OCI-LY3 (cell line): ENCODE results near the gene GFER.
"Not testable (repeated sequence)": the region's sequence is repeated elsewhere in the genome, so short reads cannot be mapped to it uniquely, and the experiment has no call there.

ENCODE experiments used
- H2AFZ ChIP-seq: fragments of 200-600, 300-600 bp; shearing (Covaris generic); 2 replicates; pipeline ENCODE4 v1.6.0; 2014; ENCODE audit warnings: antibody characterized with exemption, low read depth, low read length
- H3K27ac ChIP-seq: fragments of 200-600, 300-600 bp; sonication (generic); 2 replicates; pipeline ENCODE4 v1.5.1; 2014; ENCODE audit warnings: mild to moderate bottlenecking, low read length, moderate library complexity, mixed read lengths
- H3K27me3 ChIP-seq: fragments of 200-600, 300-600 bp; sonication (generic); 2 replicates; pipeline ENCODE4 v1.6.1; 2014; ENCODE audit warnings: low read depth, low read length, mixed read lengths
- H3K36me3 ChIP-seq: fragments of 200-600, 300-600 bp; sonication (generic); replicated peaks from 2 replicates; pipeline ENCODE3; 2014; ENCODE audit warnings: low read depth, low read length, mixed read lengths
- H3K4me1 ChIP-seq: fragments of 300-600, 200-600 bp; sonication (generic); 2 replicates; pipeline ENCODE4 v1.6.1; 2014; ENCODE audit warnings: low read length, mixed read lengths
- H3K4me2 ChIP-seq: fragments of 200-600, 300-600 bp; sonication (generic); 2 replicates; pipeline ENCODE4 v1.6.1; 2014; ENCODE audit warnings: low read length, mixed read lengths
- H3K4me3 ChIP-seq: fragments of 300-600, 200-600 bp; sonication (generic); 2 replicates; pipeline ENCODE4 v1.5.1; 2014; ENCODE audit warnings: antibody characterized with exemption, mild to moderate bottlenecking, low read length, moderate library complexity
- H3K79me2 ChIP-seq: fragments of 300-600, 200-600 bp; shearing (Covaris generic); 2 replicates; pipeline ENCODE4 v1.6.1; 2014; ENCODE audit warnings: mild to moderate bottlenecking, low read length, mixed read lengths
- H3K9ac ChIP-seq: fragments of 300-600, 200-600 bp; shearing (Covaris generic); 2 replicates; pipeline ENCODE4 v1.6.0; 2014; ENCODE audit warnings: mild to moderate bottlenecking, low read length, moderate library complexity
- H3K9me3 ChIP-seq: fragments of 200-600, 300-600 bp; shearing (Covaris generic); 2 replicates; pipeline ENCODE4 v1.6.1; 2014; ENCODE audit warnings: low read length, mixed read lengths; ENCODE audit not compliant: insufficient read depth
- H4K20me1 ChIP-seq: fragments of 200-600, 300-600 bp; sonication (generic); 2 replicates; pipeline ENCODE4 v1.6.1; 2016; ENCODE audit warnings: low read length, mixed read lengths; ENCODE audit not compliant: insufficient read depth
- CTCF ChIP-seq: fragments of 200-600, 300-600 bp; sonication (generic); IDR thresholded peaks from 2 replicates; pipeline ENCODE4 v1.5.1; 2014; ENCODE audit warnings: antibody characterized with exemption, low read length, low read depth
- EZH2phosphoT487 ChIP-seq: fragments of 200-600 bp; shearing (Covaris generic); IDR thresholded peaks from 2 replicates; pipeline ENCODE4 v1.6.1; 2018; ENCODE audit warnings: antibody characterized with exemption, mixed run types, low read depth

GFER gene

GRCh38 chr16:2009791-2010510 lies 26.0 kb downstream of the GFER start, which contains the start of gene ZNF598:
Gene ZNF598 (minus strand): TSS chr16:2009821.
- Histone ChIP-seq H3K4me2 (peak within 1 kb of the TSS; percentile 99), H3K36me3 (peaks cover 12% of the 10 kb centered on the region), H4K20me1 (peaks cover 41% of the 10 kb centered on the region), H3K4me1 (peaks cover 21% of the 10 kb centered on the region), H3K9ac (peak within 1 kb of the TSS; percentile 96), H2AFZ (peak within 1 kb of the TSS; percentile 58; the same call in 1 of the 2 replicates), H3K27ac (peak within 1 kb of the TSS; percentile 68), H3K9me3 (no peaks in the 10 kb centered on the region), H3K4me3 (peak within 1 kb of the TSS; percentile 95), H3K79me2 (peaks cover 57% of the 10 kb centered on the region), H3K27me3 (no peaks in the 10 kb centered on the region)
- TF ChIP-seq CTCF (no peak), EZH2phosphoT487 (no peak)

- H3K4me2 ChIP-seq, H3K4me3 ChIP-seq, H3K9ac ChIP-seq, H2AFZ ChIP-seq, H3K27me3 ChIP-seq, H3K27ac ChIP-seq, H3K9me3 ChIP-seq: not testable (repeated sequence)
- H4K20me1 ChIP-seq = peaks cover 23% of the 10 kb centered on the region
- peaks cover 40% of the 10 kb centered on the region for H3K79me2 ChIP-seq
- H3K4me1 ChIP-seq = peaks cover 21% of the 10 kb centered on the region
- H3K36me3 ChIP-seq = peaks cover 12% of the 10 kb centered on the region
These were observed 27.7 kb downstream of the GFER start for GRCh38 chr16:2011726-2012125.

GRCh38 chr16:2013527-2013926 lies 29.5 kb downstream of the GFER start:
- H3K27me3 ChIP-seq = no peaks in the 10 kb centered on the region
- no peaks in the 10 kb centered on the region for H3K9me3 ChIP-seq
- peaks cover 5% of the 10 kb centered on the region for H4K20me1 ChIP-seq
- peaks cover 8% of the 10 kb centered on the region for H3K4me1 ChIP-seq
- H3K27ac ChIP-seq = no peak overlapping the region
- no peak overlapping the region for H3K9ac ChIP-seq
- TF ChIP-seq CTCF (no peak), EZH2phosphoT487 (no peak)
- H2AFZ ChIP-seq = no peak overlapping the region
- no peak overlapping the region for H3K4me2 ChIP-seq
- peaks cover 22% of the 10 kb centered on the region for H3K79me2 ChIP-seq
- H3K36me3 ChIP-seq = no peaks in the 10 kb centered on the region
- no peak overlapping the region for H3K4me3 ChIP-seq

- H3K4me1 ChIP-seq = peaks cover 6% of the 10 kb centered on the region
- H4K20me1 ChIP-seq = no peaks in the 10 kb centered on the region
- no peaks in the 10 kb centered on the region for H3K36me3 ChIP-seq
- H3K79me2 ChIP-seq = peaks cover 5% of the 10 kb centered on the region
- H3K4me2 ChIP-seq = no peak overlapping the region
- H3K27ac ChIP-seq = no peak overlapping the region
- no peak overlapping the region for H2AFZ ChIP-seq
- H3K9ac ChIP-seq = no peak overlapping the region
- no peaks in the 10 kb centered on the region for H3K9me3 ChIP-seq
- H3K4me3 ChIP-seq = no peak overlapping the region
- TF ChIP-seq CTCF (no peak), EZH2phosphoT487 (no peak)
- no peaks in the 10 kb centered on the region for H3K27me3 ChIP-seq
These were observed 31.3 kb downstream of the GFER start for GRCh38 chr16:2015117-2015946.
